ENCODE measurements around the gene GRID1.

Gene GRID1

DNA sequence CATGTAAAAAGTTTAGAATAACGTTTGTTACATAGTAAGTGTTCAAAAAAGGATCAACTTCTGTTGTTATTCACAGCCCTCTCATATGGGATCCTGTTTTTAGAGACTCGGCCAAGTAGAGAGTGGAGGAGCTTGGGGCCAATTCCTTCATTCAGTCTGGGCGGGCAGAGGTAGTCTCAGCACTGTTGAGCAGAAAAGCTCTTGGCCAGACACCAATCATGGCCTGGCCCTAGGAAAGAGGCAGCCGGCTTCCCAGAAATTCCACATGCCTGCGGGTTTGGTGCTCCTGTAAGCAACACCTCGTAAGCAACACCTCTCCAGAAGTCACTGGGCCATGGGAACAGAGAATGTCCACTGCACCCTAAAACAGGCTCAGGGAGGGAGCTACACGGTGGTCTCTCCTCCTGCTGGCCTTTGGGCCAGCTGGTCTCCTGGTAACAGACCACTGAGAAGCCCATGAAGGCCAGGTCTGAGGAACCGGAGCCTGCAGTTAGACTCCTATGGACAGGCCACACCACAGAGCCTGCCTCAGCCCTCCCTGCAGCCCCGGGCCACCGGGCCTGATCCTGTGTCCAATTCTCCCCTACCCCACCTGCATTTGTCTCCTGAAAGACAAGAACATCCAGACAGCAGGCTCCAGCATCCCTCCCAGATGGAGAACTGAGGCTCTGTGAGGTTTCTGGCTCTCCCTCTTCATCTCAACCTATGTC lies 149.1 kb downstream of the GRID1 start:
- Histone ChIP-seq H3K36me3 (no peaks in the 10 kb centered on the region), H3K27me3 (no peaks in the 10 kb centered on the region), H3K4me1 (ENCODE audit: control insufficient read depth in 1 of 2, insufficient read depth in 1 of 2, low read depth in 1 of 2, low read length in 1 of 2) (no peaks in the 10 kb centered on the region), H3K4me3 (ENCODE audit: low read depth in 1 of 2, low read length in 1 of 2) (no peak overlapping the region), H3K27ac (no peak overlapping the region), H3K9me3 (no peaks in the 10 kb centered on the region)
- TF ChIP-seq, protein P1, sequence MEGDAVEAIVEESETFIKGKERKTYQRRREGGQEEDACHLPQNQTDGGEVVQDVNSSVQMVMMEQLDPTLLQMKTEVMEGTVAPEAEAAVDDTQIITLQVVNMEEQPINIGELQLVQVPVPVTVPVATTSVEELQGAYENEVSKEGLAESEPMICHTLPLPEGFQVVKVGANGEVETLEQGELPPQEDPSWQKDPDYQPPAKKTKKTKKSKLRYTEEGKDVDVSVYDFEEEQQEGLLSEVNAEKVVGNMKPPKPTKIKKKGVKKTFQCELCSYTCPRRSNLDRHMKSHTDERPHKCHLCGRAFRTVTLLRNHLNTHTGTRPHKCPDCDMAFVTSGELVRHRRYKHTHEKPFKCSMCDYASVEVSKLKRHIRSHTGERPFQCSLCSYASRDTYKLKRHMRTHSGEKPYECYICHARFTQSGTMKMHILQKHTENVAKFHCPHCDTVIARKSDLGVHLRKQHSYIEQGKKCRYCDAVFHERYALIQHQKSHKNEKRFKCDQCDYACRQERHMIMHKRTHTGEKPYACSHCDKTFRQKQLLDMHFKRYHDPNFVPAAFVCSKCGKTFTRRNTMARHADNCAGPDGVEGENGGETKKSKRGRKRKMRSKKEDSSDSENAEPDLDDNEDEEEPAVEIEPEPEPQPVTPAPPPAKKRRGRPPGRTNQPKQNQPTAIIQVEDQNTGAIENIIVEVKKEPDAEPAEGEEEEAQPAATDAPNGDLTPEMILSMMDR (IDR thresholded peaks at IDR 0.05), result no peak

DNA sequence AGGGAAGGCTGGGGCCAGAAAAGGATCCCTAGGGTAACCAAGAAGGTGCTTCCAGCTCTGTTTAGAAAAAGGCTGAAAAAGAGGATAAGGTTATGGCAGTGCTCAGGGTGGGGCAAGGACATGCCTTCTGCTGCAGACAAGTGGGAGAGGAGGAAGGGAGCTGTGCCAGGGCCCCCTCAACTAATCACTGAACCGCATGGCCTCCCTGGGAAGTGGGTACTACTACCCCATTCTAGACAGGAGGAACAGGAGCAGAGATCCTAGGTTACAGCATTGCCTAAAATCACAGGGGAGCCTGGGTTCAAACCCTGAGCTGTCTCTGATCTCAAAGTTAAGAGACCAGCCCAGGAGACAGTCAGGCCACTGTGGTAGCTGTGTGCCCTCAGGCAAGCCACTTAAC lies 149.7 kb downstream of the GRID1 start:
- TF ChIP-seq, protein P1 (IDR thresholded peaks at IDR 0.05), result no peak
- no peaks in the 10 kb centered on the region for H3K27me3 ChIP-seq
- no peak overlapping the region for H3K27ac ChIP-seq
- H3K4me3 ChIP-seq (ENCODE audit: low read depth in 1 of 2, low read length in 1 of 2), result no peak overlapping the region
- no peaks in the 10 kb centered on the region for H3K36me3 ChIP-seq
- H3K9me3 ChIP-seq, result no peaks in the 10 kb centered on the region
- no peaks in the 10 kb centered on the region for H3K4me1 ChIP-seq (ENCODE audit: control insufficient read depth in 1 of 2, insufficient read depth in 1 of 2, low read depth in 1 of 2, low read length in 1 of 2)

DNA sequence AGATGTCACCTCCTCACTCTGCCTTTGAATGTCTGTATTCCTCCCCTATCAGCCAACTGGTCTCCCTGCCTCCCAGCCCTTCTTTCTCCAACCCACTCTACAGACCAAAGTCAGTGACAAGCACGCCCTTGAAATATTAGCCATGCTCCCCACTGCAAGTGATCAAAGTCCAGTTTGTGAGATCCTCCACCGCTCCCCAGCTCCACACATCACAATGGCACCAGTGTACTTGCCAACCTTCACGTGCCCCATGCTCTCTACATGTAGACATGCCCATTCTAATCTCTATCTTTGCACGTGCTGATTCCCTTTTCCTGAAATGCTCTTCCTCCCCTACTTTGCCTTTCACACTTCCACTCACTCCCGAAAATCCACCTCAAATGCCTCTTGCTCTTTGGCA lies 150.9 kb downstream of the GRID1 start:
- Histone ChIP-seq H3K4me3 (ENCODE audit: low read depth in 1 of 2, low read length in 1 of 2) (no peak overlapping the region), H3K9me3 (no peaks in the 10 kb centered on the region), H3K27me3 (no peaks in the 10 kb centered on the region), H3K4me1 (ENCODE audit: control insufficient read depth in 1 of 2, insufficient read depth in 1 of 2, low read depth in 1 of 2, low read length in 1 of 2) (no peaks in the 10 kb centered on the region), H3K27ac (no peak overlapping the region), H3K36me3 (no peaks in the 10 kb centered on the region)
- TF ChIP-seq, protein P1 (IDR thresholded peaks at IDR 0.05), result no peak

DNA sequence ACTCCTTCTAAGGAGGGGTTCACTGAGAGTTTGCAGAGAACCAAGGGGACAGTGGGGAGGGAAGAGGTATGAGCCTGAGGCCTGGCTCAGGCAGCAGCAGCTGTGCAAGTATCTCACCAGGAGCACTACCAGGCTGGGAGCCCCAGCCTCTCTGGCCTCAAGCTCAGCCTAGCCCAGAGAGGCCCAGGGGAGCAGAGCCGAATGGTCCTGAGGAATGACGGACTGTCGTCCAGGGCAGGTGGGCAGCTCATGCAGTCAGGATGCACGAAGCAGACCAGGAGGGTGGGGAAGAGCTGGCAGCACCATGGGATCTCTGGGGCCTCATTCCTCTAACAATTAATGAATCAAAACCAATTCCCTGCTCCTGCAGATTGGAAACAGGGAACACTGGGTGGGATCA lies 151.5 kb downstream of the GRID1 start:
- H3K9me3 ChIP-seq, result no peaks in the 10 kb centered on the region
- H3K4me3 ChIP-seq (ENCODE audit: low read depth in 1 of 2, low read length in 1 of 2), result no peak overlapping the region
- H3K27me3 ChIP-seq, result no peaks in the 10 kb centered on the region

DNA sequence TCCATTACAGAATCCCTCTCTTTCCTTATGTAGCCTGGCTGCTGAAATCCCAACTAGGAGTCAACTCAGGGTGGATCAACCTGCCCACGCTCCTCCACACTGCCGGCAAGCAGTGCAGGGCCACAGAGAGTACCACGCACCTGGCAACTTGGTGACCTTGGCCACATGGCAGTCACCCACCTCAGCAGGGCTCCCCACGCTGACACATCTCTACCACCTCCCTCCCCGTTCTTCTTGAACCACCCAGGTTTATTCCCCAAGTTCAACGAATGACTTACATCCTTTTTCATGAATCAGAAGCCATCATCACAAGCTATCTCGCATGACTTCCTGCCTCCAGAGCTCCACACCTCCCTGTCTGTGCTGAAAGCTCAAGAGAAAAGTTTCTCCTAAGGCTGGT lies 153.4 kb downstream of the GRID1 start:
- no peak overlapping the region for H3K27ac ChIP-seq
- H3K4me3 ChIP-seq (ENCODE audit: low read depth in 1 of 2, low read length in 1 of 2), result no peak overlapping the region
- no peaks in the 10 kb centered on the region for H3K36me3 ChIP-seq
- H3K27me3 ChIP-seq, result no peaks in the 10 kb centered on the region
- no peaks in the 10 kb centered on the region for H3K9me3 ChIP-seq
- H3K4me1 ChIP-seq (ENCODE audit: control insufficient read depth in 1 of 2, insufficient read depth in 1 of 2, low read depth in 1 of 2, low read length in 1 of 2), result no peaks in the 10 kb centered on the region
- TF ChIP-seq, protein P1 (IDR thresholded peaks at IDR 0.05), result no peak

More for the DNA sequence above, 151.5 kb downstream of the GRID1 start:
- TF ChIP-seq, protein P1 (IDR thresholded peaks at IDR 0.05), result no peak
- Histone ChIP-seq H3K4me1 (ENCODE audit: control insufficient read depth in 1 of 2, insufficient read depth in 1 of 2, low read depth in 1 of 2, low read length in 1 of 2) (no peaks in the 10 kb centered on the region), H3K36me3 (no peaks in the 10 kb centered on the region), H3K27ac (no peak overlapping the region)
